GM10266 (cell line): Measurements from ENCODE around the gene ERVH48-1.
"Not testable (repeated sequence)": the region's sequence is repeated elsewhere in the genome, so short reads cannot be mapped to it uniquely, and the experiment has no call there.

Experiments
- DNase-seq: peaks from one replicate; pipeline ENCODE4 v3.0.0; 2012; ENCODE audit errors: extremely low spot score
- CTCF ChIP-seq: IDR thresholded peaks from 2 replicates; pipeline ENCODE4 v1.5.1; 2012; ENCODE audit warnings: mild to moderate bottlenecking, low read depth; ENCODE audit not compliant: control insufficient read depth, insufficient read depth; ENCODE audit errors: missing control alignments

Gene ERVH48-1

DNA sequence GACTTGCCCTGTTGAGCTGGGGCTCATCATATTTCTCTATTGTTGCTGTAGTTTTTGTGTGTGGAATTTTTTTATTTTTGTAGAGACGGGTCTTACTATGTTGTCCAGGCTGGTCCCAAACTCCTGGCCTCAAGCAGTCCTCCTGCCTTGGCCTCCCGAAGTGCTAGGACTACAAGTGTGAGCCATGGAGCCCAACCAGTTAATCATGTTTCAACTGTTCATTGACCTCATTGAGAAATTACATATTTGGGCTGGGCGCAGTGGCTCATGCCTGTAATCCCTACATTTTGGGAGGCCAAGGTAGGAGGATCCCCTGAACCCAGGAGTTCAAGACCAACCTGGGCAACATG lies 39.8 kb upstream of the ERVH48-1 start:
- TF ChIP-seq CTCF = no peak
- no peak for DNase-seq

DNA sequence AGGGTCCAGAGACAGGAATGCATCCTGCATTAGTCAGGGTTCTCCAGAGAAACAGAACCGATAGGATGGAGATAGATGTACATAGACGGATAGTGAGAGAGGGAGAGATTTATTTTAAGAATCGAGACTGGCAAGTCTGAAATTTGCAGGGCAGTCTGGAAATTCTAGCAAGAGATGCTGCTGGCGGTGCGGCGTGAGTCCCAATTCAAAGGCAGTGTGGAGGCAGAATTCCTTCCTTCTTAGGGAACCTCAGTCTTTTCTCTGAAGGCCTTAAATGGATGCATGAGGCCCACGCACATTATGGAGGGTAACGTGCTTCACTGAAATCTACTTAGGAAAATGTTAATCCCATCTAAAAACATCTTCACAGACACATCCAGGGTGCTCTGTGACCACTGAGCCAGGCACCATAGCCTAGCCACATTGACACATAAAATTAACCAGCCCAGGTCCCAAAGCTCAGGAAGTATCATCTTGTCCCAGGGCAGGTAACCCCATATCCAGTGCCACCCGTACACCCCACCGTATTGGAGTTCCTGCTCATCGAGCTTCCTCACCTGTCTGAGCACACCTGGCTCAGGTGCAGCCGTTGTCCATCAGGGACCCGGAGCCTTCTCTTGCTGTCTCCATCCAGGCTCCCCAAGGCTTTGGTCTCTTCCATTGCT lies 39.2 kb upstream of the ERVH48-1 start:
- TF ChIP-seq CTCF = no peak
- DNase-seq = no peak

GRCh38 chr21:42964086-42964485 lies 38.7 kb upstream of the ERVH48-1 start:
- no peak for DNase-seq
- TF ChIP-seq CTCF = no peak

- TF ChIP-seq CTCF = no peak
- no peak for DNase-seq
Observed at GRCh38 chr21:42962380-42963007, 37.1 kb upstream of the ERVH48-1 start.

DNA sequence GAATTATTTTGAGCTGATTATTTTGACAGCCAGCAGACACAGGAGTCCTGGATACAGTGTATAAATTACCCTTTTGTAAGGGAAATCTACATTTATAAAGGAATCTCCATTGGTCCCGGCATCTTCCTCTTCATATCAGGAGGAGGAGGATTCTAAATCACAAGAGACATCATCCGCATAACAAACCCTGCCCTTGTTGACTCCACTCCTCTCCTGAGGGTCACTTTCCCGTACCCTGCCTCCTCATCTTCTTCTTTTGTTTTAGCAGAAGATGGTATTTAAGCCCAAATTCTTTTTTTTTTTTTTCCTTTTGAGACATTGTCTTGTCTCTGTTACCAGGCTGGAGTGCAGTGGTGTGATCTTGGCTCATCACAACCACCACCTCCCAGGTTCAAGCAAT lies 34.3 kb upstream of the ERVH48-1 start:
- no peak for DNase-seq
- no peak for TF ChIP-seq CTCF

DNA sequence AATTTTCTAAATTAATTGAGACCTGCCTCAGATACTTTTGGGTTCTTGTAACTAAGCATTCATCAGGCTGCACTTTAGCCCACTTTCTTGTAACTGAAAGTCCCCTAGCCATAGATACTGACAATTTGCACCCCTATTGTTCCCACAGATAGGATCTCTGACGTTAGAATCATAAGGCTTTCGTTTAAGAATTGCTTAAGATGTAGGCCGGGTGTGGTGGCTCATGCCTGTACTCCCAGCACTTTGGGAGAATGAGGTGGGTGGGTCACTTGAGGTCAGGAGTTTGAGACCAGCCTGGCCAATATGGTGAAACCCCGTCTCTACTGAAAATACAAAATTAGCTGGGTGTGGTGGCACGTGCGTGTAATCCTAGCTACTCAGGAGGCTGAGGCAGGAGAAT lies 32.7 kb upstream of the ERVH48-1 start:
- DNase-seq = not testable (repeated sequence)

- DNase-seq = no peak
- no peak for TF ChIP-seq CTCF
Observed at GRCh38 chr21:42956824-42957630, 31.6 kb upstream of the ERVH48-1 start.

DNA sequence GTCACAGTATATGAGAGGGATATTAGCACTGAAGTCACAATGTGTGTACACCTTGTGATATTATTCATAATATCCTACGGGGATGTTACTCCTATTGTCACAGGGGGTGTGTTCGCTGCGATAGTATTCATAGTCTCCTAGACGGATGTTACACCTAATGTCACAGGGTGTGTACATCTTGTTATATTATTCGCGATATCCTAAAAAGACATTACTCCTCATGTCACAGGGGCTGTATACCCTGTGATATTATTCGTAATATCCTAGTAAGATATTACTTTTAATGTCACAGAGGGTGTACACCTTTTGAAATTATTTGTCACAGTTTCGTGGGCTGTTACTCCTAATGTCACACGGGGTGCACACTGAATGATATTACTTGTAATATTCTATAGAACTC lies 25.8 kb upstream of the ERVH48-1 start:
- DNase-seq = not testable (repeated sequence)

DNA sequence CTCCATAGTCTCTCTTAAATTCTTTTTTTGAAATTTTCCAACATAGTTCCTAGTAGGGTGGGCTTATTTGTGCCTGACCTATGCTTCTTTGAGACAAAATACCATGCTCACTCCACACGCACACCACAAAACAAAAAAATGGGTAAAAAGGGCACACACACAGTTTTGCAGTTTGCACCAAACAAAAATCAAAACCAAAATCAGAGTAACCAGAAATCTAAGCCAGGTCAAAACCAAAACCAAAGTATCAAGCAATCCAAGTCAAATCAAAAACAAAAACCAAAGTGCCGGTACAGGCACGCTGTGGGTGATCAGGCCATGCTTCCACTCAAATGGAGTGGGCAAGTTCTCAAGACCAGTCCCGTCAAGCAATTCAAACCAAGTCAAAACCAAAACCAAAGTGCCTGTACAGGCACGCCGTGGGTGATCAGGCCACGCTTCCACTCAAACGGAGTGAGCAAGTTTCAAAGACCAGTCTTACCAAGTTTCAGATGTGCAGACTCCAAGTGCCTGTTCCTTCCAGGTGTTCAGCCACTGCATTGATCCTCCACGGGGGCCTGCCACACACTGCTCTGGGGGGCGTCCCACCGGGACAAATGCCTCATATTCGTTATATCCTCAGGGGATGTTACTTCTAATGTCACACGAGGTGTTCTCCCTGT lies 23.8 kb upstream of the ERVH48-1 start:
- DNase-seq = not testable (repeated sequence)
